Kidney epithelial cell (primary cell): Measurements from ENCODE around the gene TAB3. TPM values are rescaled to one million over a fixed set of nuclear protein-coding genes. Genes with fewer than 3 reads are reported as not detected.
A peak's percentile ranks its signal among the peaks of the same experiment; 100 is the strongest.

ENCODE experiments used
- DNase-seq: peaks from one replicate; pipeline ENCODE4 v3.0.0-alpha.2; 2010; ENCODE audit warnings: low read depth
- H3K27me3 ChIP-seq: 2 replicates; pipeline ENCODE4 v1.6.0; 2011; ENCODE audit warnings: low read length; ENCODE audit not compliant: control insufficient read depth, insufficient read depth
- H3K36me3 ChIP-seq: 2 replicates; pipeline ENCODE4 v1.5.1; 2011; ENCODE audit warnings: low read length; ENCODE audit not compliant: control insufficient read depth, insufficient read depth
- H3K4me3 ChIP-seq: 2 replicates; pipeline ENCODE4 v1.5.1; 2011; ENCODE audit warnings: low read depth, mild to moderate bottlenecking, control low read depth, low read length
- CTCF ChIP-seq: IDR thresholded peaks from 2 replicates; pipeline ENCODE4 v1.5.1; 2011; ENCODE audit warnings: mild to moderate bottlenecking, moderate library complexity, low read length, control low read depth, inconsistent platforms; ENCODE audit not compliant: insufficient read depth, poor library complexity, severe bottlenecking
- total RNA-seq: library from RNA; depleted of rRNA; stranded (reverse); fragments of >200 nt; gene quantifications from 2 replicates; pipeline ENCODE4 v1.2.3, GENCODE V29; 2015

The TAB3 gene
- total RNA-seq, 1 donor from 2014 or later, result 35.7 TPM

GRCh38 chrX:30883138-30883537, 5.9 kb downstream of the TAB3 start:
- no peak for TF ChIP-seq CTCF

DNA sequence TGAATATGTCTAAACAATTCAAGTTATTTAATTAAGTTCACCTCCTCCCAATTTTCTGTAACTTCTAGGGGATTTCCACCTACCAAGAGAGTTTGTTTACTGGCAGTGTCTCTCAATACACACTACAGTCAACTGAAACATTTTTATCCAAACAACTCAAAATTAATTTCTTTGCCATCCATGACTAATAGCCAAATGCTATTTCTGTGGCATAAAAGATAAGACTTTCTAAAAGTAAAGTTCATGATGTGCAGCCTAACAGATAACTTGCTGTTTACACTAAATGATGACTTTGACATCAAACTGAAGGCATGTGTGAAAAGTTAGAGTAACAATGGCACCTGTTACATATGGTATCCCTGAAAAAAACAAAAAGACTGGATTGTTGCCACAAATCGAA, 7.3 kb downstream of the TAB3 start:
- DNase-seq, result no peak
- TF ChIP-seq CTCF, result no peak

More at GRCh38 chrX:30883138-30883537, 5.9 kb downstream of the TAB3 start:
- H3K4me3 ChIP-seq, result no peak overlapping the region
- DNase-seq, result no peak
- no peaks in the 10 kb centered on the region for H3K27me3 ChIP-seq
- no peaks in the 10 kb centered on the region for H3K36me3 ChIP-seq

DNA sequence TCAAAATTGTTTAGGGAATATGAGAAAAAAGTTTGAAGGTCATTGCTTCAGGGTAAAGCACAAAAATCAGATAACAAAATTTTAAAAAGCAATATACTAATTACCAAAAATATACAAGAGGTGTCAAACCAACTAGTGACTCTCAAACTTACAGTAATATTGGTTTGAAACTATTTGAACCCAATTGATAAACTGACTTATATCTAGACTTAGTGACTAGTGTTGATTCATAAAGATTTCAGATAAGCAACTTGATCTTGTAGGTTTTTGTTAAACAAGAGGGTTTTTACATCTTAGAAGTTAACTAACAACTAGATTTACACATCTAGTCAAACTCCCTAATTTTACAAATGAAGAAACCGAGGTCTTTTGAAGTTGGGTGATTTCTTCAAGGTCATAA, 7.7 kb downstream of the TAB3 start:
- Histone ChIP-seq H3K4me3 (no peak overlapping the region), H3K36me3 (no peaks in the 10 kb centered on the region), H3K27me3 (no peaks in the 10 kb centered on the region)
- DNase-seq, result no peak
- no peak for TF ChIP-seq CTCF

More for the DNA sequence above, 7.3 kb downstream of the TAB3 start:
- H3K27me3 ChIP-seq, result no peaks in the 10 kb centered on the region
- no peaks in the 10 kb centered on the region for H3K36me3 ChIP-seq
- no peak overlapping the region for H3K4me3 ChIP-seq

- DNase-seq, result no peak
- no peak for TF ChIP-seq CTCF
- no peaks in the 10 kb centered on the region for H3K27me3 ChIP-seq
- no peak overlapping the region for H3K4me3 ChIP-seq
- H3K36me3 ChIP-seq, result no peaks in the 10 kb centered on the region
These were observed 9.0 kb downstream of the TAB3 start for GRCh38 chrX:30880058-30880457.

DNA sequence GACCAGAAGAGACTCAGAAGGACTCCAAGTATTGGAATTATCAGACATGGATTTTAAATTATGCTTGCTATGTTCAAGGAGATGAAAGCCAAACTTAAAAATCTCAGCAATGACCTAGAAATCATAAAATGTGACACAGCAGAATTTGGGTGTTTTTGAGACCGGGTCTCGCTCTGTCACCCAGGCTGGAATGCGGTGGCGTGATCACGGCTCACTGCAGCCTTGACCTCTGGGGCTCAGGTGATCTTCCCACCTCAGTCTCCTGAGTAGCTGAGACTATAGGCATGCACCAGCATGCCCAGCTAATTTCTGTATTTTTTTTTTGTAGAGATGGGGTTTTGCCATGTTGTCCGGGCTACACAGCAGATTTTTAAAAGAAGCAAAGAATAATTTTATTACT, 12.7 kb downstream of the TAB3 start:
- no peaks in the 10 kb centered on the region for H3K27me3 ChIP-seq
- DNase-seq, result no peak
- no peaks in the 10 kb centered on the region for H3K36me3 ChIP-seq
- no peak for TF ChIP-seq CTCF
- H3K4me3 ChIP-seq, result no peak overlapping the region

- peak; percentile 56 for DNase-seq
- no peak for TF ChIP-seq CTCF
- Histone ChIP-seq H3K36me3 (no peaks in the 10 kb centered on the region), H3K27me3 (no peaks in the 10 kb centered on the region), H3K4me3 (no peak overlapping the region)
These were observed 13.1 kb downstream of the TAB3 start for GRCh38 chrX:30875957-30876356.
